ACHN (cell line): Measurements from ENCODE around the gene OPTN.
A peak's percentile ranks its signal among the peaks of the same experiment; 100 is the strongest.
"Not testable (repeated sequence)": the region's sequence is repeated elsewhere in the genome, so short reads cannot be mapped to it uniquely, and the experiment has no call there.

ENCODE experiments used
- DNase-seq: peaks from one replicate; pipeline ENCODE4 v3.0.0-alpha.2; 2015
- in situ Hi-C: cut with HindIII; loops from 2 replicates; pipeline ENCODE4 v1.10.0; 2017; ENCODE audit warnings: low sequenced_read_pairs, low pct_ligation_motif_present, low pct_unique_long_range_greater_than_20kb

OPTN gene

DNA sequence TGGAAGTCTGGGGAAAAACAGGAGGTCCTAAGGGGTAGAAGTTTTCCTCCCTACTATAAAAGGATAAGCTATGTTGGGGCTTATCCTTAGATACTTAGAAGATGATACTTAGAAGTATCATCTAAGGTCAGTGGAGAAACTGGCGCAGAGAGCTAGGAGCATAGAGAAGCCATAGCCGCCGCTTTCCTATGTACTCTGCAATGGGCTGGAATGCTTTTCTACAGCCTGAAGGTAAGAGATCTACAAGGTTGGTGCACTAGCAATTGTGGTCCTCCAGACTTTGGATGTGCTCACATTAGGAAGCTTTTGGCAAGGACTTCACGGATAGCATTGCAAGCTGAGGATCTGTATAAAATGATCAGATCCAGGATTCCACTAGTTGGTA, 12.4 kb upstream of the OPTN start:
- in situ Hi-C loops: no loop called here
- no peak for DNase-seq

DNA sequence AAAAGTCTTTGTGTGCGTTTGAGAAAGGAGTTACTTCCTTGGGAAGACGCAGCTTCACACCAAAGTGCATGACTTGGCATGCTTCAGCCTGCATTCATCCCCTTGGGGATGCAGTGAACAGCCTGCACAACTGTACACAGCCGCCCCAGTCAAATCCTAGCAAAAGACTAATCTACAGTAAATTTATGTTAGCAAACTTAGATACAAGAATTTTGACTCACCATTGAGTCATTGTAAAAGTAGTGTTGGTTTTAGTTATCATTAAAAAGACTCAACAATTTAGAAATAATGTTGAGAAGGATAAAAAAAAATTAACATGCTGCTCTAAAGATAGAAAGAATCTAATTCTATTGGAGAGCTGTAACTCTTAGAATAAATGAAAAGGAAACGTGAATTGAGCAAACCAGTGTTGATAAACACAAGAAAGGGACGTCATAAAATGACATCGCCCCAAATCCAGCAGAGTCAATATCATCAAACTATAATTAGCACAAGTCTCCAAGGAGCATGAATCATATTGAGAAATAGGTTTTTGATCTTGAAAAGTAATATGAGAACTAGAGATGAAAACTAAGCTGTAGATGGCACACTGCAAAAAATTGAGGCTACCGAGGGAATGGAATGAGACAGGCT, 11.9 kb upstream of the OPTN start:
- no peak for DNase-seq
- in situ Hi-C loops: no loop called here

DNA sequence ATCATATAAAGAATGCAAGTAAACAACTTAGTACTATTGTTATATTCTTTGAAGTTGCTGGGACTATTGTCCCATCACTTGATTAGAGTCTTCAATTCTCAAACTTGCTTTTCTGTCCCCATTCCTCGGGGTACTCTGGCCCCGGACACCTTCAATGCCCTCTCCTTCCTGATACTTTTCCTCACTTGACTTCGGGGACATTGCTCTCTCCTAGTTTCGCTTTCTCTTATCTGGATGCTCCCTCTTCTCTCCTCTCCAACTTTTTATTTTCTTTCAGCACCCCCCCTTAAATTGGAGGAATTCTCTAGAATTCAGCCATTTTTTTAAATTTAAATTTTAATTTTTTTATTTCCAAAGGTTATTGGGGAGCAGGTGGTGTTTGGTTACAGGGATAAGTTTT, 10.6 kb upstream of the OPTN start:
- DNase-seq: no peak
- in situ Hi-C loops: no loop called here

GRCh38 chr10:13090289-13090688, 9.7 kb upstream of the OPTN start:
- no peak for DNase-seq
- in situ Hi-C loops: no loop called here

- in situ Hi-C loops: no loop called here
- DNase-seq: no peak
Observed at GRCh38 chr10:13091801-13092200, 8.2 kb upstream of the OPTN start.

DNA sequence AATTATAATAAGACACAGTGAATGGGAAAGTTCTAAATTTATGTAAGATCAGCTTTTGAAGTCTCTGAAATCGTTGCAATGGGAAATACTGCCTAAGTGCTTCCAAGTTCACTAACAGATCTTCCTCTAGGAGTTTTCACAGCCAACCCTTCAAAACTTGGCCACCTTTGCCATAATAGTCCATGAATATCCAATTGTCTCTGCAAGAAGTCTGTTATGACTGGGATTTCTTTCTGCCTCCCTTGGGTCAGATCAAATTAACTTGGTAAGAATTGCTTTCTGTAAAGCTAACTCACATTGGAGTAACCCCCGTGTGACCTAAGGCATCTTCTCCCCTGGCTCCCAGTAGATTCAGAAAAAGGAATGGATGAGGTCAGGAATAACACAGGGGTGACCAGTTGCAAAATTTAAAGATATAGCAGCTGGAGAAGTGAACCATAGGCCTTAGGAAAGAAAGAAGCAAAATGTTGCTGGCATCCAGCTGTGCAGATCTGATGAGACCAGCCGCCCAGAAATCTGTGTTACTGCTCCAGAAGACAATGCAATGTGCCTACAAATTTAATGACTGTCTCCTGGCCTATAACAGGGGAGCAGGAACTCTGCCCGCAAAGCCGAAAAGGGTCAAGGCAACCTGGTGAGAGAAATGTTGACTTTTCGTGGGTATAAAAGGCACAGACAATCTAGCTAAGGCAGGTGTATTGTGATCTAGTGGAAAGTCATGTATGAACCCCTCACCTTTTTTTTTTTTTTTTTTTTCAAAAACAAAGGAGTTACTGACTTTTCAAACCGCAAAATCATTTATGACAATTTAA, 7.5 kb upstream of the OPTN start:
- in situ Hi-C loops: no loop called here
- no peak for DNase-seq

- in situ Hi-C loops, DNase-seq: not testable (repeated sequence)
Observed at GRCh38 chr10:13094082-13094481, 5.9 kb upstream of the OPTN start.

GRCh38 chr10:13095094-13095493, 4.9 kb upstream of the OPTN start:
- in situ Hi-C loops: no loop called here
- no peak for DNase-seq

- DNase-seq: no peak
- in situ Hi-C loops: no loop called here
Observed at GRCh38 chr10:13095929-13096328, 4.0 kb upstream of the OPTN start.

DNA sequence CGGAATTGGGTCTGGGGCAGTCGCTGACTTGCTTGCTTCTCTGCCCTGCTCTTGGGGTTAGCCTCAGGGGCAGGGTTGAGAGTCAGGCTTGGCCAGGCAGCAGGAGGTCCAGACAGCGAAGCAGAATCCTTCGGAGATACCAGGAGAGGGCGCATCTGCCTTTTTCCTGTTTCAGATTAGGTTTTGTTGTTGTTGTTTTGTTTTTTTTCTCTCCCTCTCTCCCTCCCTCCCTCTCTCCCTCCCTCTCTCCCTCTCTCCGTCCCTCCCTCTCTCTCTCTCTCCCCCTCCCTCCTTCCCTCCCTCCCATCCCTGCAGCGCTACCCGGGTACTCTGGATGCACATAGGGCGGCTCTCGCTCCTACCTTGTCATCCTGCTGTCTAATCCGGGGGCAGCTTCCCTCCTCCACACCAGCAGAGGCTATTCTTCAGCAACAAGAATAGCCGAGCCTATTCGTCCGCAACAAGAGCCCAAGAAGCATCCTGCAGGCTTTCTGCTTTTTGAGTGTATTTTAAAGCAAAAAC, 758 bp upstream of the OPTN start:
- DNase-seq: peak; percentile 64
- in situ Hi-C loops: no loop called here

- peak; percentile 46 for DNase-seq
- in situ Hi-C loops: no loop called here
Observed at GRCh38 chr10:13100349-13101294, 659 bp downstream of the OPTN start.

DNA sequence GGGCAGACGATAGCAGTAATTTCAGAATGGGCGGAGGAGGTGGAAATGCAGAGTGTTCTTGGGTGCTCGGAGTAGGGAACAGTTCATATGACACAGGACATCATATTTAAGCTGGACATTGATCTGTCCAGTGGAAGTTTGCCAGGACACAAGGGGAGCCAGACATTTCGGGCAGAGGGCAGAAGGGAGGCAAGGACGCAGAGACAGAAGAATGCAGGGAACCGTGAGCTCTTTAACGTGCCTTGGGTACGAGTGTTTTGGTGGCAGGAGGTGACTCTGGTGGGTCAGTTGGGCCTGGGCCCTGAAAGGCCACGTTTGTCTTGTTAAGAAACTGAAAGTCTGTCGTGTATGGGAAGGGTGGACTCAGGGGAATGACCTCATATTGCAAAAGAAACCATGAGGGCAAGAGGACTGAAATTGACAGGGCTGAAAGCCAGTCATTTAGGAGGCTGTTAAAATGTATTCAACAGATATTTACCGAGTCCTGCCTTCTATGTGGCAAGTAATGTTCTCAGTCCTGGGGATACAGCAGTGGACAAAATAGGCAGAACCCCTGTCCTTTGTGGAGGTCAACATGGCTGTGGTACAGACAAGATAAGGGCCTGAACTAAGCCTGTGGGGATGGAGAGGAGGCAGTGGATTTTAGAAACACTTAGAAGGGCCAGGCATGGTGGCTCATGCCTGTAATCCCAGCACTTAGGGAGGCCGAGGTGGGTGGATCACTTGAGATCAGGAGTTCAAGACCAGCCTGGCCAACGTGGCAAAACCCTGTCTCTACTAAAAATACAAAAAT, 2.2 kb downstream of the OPTN start:
- in situ Hi-C loops: no loop called here
- DNase-seq: no peak

GRCh38 chr10:13103554-13103953, 3.6 kb downstream of the OPTN start:
- in situ Hi-C loops: no loop called here
- DNase-seq: no peak

DNA sequence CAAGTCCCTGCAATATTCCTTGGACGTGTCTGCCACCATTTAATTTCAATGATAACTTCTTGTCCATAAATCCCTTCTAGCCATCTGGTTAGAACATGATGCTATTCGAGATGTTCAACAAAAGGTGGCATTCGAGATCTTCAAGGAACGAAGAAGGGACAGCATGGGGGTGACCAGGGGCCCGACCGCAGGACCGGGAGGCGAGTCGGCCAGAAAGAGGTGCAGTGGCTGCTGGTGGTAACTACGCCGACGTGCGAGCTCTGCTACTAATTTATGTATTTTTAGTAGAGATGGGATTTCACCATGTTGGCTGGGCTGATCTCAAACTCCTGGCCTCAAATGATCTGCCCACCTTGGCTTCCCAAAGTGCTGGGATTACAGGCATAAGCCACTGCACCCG, 4.7 kb downstream of the OPTN start:
- in situ Hi-C loops: no loop called here
- DNase-seq: no peak

DNA sequence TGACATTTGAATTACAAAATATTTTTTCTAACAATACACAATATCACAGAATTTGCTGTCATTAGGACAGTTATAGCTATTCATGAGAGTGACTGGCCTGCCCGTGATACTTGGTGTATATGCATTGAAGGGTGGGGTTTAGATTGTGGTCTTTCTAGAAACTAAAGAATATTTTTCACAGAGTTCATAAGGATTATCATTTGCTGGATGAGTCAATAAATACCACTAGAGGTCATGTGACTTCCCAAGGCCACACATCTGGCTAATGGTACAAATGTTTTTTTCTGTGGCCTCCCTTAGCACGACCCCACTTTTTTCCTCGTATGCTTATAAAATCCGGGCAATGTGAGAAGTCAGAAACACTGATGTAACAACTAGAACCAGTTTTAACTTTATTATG, 5.2 kb downstream of the OPTN start:
- in situ Hi-C loops: no loop called here
- DNase-seq: no peak

- in situ Hi-C loops: no loop called here
- DNase-seq: no peak
Observed at GRCh38 chr10:13106387-13107045, 6.6 kb downstream of the OPTN start.

DNA sequence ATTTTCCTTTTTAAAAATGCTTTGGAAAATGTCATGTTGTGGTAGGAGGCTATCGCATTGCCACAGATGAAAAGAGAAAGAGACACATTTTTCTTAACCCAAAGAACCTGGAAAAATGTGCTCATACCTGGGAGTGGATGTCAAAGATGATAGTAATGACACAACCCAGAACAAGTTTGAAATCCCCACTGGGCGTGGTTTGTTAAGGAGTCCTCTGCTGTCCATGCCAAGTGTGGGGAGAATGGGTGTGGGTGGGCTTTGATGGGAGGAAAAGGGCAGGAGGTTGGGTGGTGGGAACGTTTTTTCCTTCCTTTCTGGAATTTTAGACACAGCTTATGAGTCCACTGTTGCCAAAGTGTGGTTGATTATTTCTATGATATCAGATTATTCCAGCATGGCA, 10.9 kb downstream of the OPTN start:
- no peak for DNase-seq
- in situ Hi-C loops: no loop called here

- no peak for DNase-seq
- in situ Hi-C loops: no loop called here
Observed at GRCh38 chr10:13113544-13113943, 13.6 kb downstream of the OPTN start.
